Nephron progenitor cell (in vitro differentiated cells): Measurements from ENCODE around the gene MEFV.
A peak's percentile ranks its signal among the peaks of the same experiment; 100 is the strongest.

ENCODE experiments used
- DNase-seq: peaks from one replicate; pipeline ENCODE4 v3.0.0; 2021
- H3K27ac Mint-ChIP-seq: 2 replicates; pipeline ENCODE4 v1.8.0; 2021; ENCODE audit warnings: mild to moderate bottlenecking, moderate library complexity, mixed read lengths
- H3K27me3 Mint-ChIP-seq: 2 replicates; pipeline ENCODE4 v1.8.0; 2021; ENCODE audit warnings: mild to moderate bottlenecking, low read depth, mixed read lengths; ENCODE audit not compliant: poor library complexity
- H3K36me3 Mint-ChIP-seq: 2 replicates; pipeline ENCODE4 v1.8.0; 2021; ENCODE audit warnings: low read depth, mixed read lengths
- H3K4me1 Mint-ChIP-seq: 2 replicates; pipeline ENCODE4 v1.8.0; 2021; ENCODE audit warnings: mixed read lengths
- H3K4me3 Mint-ChIP-seq: 2 replicates; pipeline ENCODE4 v1.8.0; 2021; ENCODE audit warnings: mild to moderate bottlenecking, moderate library complexity, mixed read lengths
- H3K9me3 Mint-ChIP-seq: 2 replicates; pipeline ENCODE4 v1.8.0; 2021; ENCODE audit warnings: mild to moderate bottlenecking, moderate library complexity, mixed read lengths
- CTCF ChIP-seq: fragments of 200-600 bp; sonication (generic); IDR thresholded peaks from 2 replicates; pipeline ENCODE4 v1.5.0; 2021; ENCODE audit warnings: antibody characterized with exemption

Gene MEFV

GRCh38 chr16:3256146-3256865, at the start of gene MEFV:
MEFV (minus strand) TSS chr16:3256633; CDS start chr16:3256587, 46 bp downstream.
- peaks cover 21% of the 10 kb centered on the region for H3K27me3 Mint-ChIP-seq
- TF ChIP-seq CTCF = no peak
- H3K4me3 Mint-ChIP-seq = no peak within 1 kb of the TSS
- H3K27ac Mint-ChIP-seq = no peak within 1 kb of the TSS
- H3K9me3 Mint-ChIP-seq = peaks cover 26% of the 10 kb centered on the region
- no peaks in the 10 kb centered on the region for H3K36me3 Mint-ChIP-seq
- DNase-seq = no peak
- no peaks in the 10 kb centered on the region for H3K4me1 Mint-ChIP-seq

- Mint-ChIP-seq H3K27me3 (peaks cover 6% of the 10 kb centered on the region), H3K4me3 (peak overlapping the region; percentile 79), H3K4me1 (peaks cover 5% of the 10 kb centered on the region), H3K36me3 (peaks cover 91% of the 10 kb centered on the region), H3K27ac (no peak overlapping the region), H3K9me3 (peaks cover 98% of the 10 kb centered on the region)
- DNase-seq = no peak
- no peak for TF ChIP-seq CTCF
These were observed 49.6 kb upstream of the MEFV start for GRCh38 chr16:3306078-3306477.

GRCh38 chr16:3305109-3306068, 49.0 kb upstream of the MEFV start, which contains the start of the genes TIGD7 and ZNF75A:
TIGD7 (minus strand) TSS chr16:3305430; CDS start chr16:3300614, 4,816 bp downstream.
ZNF75A (plus strand) TSS chr16:3305497; CDS start chr16:3308429, 2,932 bp downstream.
- H3K27ac Mint-ChIP-seq = peak within 1 kb of the TSS; percentile 39
- peak within 1 kb of the TSS; percentile 79 for H3K4me3 Mint-ChIP-seq
- no peak for TF ChIP-seq CTCF
- peaks cover 91% of the 10 kb centered on the region for H3K36me3 Mint-ChIP-seq
- DNase-seq = peak; percentile 80
- peaks cover 98% of the 10 kb centered on the region for H3K9me3 Mint-ChIP-seq
- peaks cover 5% of the 10 kb centered on the region for H3K4me1 Mint-ChIP-seq
- peaks cover 3% of the 10 kb centered on the region for H3K27me3 Mint-ChIP-seq

GRCh38 chr16:3304370-3304769, 47.9 kb upstream of the MEFV start:
- H3K36me3 Mint-ChIP-seq = peaks cover 91% of the 10 kb centered on the region
- H3K4me3 Mint-ChIP-seq = peak overlapping the region; percentile 79
- TF ChIP-seq CTCF = no peak
- peaks cover 98% of the 10 kb centered on the region for H3K9me3 Mint-ChIP-seq
- DNase-seq = no peak
- H3K4me1 Mint-ChIP-seq = peaks cover 5% of the 10 kb centered on the region
- no peak overlapping the region for H3K27ac Mint-ChIP-seq
- peaks cover 3% of the 10 kb centered on the region for H3K27me3 Mint-ChIP-seq

GRCh38 chr16:3295783-3296182, 39.4 kb upstream of the MEFV start:
- Mint-ChIP-seq H3K27me3 (peaks cover 5% of the 10 kb centered on the region), H3K36me3 (peaks cover 93% of the 10 kb centered on the region), H3K27ac (no peak overlapping the region), H3K4me3 (no peak overlapping the region), H3K9me3 (peaks cover 92% of the 10 kb centered on the region), H3K4me1 (no peaks in the 10 kb centered on the region)
- TF ChIP-seq CTCF = no peak
- no peak for DNase-seq
